EL (cell line): ENCODE results near the gene DLL3.

Experiments used
- DNase-seq: peaks from one replicate; pipeline ENCODE4 v3.0.0-alpha.2; 2016

Gene DLL3

DNA sequence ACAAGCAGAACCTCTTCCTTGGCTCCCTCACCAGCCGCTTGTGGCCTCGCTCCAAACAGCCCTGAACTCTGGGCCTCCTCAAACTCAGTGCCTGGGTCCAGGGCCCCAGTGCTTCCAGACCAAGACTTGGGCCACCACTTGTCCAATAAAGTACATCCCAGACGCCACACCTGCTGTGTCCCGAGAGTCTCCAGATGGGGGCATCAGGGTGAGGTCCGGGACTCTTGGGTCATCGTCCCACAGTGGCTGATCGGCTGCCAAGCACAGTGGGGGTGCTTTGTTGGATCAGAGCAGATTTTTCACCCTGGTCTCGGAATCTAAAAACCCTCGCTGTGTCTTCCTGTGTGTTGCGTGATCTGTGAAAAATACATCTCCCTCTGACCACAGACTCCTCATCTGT lies 9.0 kb upstream of the DLL3 start:
- no peak for DNase-seq

DNA sequence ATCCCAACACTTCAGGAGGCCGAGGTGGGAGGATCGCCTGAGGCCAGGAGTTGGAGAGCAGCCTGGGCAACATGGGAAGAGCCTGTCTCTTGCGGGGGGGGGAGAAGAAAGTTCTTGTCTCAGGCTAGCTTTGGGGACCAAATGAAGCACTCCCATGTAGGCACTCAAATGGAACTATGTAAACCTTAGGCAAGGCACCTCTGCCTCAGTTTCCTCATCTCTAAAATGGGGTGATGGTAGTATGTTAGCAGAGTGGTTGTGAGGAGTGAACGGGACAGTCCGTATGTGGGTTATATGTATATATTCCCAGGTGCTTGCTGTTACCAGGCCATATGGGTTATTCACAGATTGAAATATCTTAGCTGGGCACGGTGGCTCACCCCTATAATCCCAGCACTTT lies 6.5 kb upstream of the DLL3 start:
- no peak for DNase-seq

DNA sequence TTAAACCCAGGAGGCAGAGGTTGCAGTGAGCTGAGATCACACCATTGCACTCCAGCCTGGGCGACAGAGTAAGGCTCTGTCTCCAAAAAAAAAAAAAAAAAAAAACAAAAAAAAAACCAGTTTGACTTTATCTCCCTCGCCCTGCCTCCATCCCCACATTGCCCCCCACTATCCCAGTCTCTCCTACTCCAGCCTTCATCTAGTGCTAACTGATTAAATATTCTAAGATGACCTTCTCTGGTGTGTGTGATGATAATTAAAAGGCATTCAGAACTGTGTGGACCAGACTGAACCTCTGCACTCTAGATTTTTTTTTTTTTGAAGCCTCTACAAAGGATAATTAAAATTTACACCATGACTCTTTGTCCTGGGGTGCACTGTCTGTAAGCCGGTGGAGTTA lies 6.0 kb upstream of the DLL3 start:
- no peak for DNase-seq

DNA sequence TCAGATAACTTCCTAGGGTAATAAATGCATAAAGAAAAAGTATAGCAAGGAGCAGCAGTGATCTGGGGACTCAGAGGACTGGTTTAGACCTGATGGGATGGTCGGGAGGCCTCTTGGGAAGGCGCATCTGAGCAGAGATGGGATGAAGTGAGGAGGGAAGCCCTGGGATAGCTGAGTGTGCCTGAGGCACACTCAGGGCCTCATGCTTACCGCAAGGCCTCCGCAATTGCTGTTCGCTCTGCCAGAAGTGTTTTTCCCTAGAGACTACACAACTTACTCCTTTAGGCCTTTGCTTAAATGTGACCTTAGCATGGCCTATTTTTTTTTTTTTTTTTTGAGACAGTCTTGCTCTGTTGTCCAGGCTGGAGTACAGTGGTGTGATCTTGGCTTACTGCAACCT lies 4.1 kb upstream of the DLL3 start:
- no peak for DNase-seq

DNA sequence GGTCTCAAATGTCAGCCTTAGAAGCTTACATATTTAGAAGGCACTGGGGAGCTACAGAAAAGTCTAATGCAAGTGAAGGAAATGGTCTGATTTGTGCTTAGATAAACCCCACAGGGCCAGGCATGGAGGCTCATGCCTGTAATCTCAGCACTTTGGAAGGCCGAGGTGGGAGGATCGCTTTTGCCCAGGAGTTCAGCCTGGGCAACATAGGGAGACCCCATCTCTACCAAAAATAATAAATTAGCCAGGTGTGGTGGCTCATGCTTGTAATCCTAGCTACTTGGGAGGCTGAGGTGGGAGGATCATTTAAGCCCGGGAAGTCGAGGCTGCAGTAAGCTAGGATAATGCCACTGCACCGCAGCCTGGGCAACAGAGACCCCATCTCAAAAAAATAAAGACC lies 2.7 kb upstream of the DLL3 start:
- no peak for DNase-seq

DNA sequence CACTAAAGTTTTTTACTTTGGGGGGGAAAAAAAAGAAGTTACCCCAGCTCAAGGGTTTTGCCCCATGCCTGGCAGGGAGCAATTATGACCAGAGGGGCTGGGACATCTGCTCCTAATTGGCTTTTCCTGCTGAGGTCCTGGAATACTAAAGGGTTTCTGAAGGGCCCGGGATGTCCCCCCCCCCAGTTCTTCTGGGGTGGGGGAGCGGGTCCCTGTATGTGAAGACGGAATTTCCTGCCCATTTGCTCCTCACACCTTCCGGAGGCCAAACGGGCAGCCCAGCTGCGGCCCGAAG lies 1.1 kb upstream of the DLL3 start:
- no peak for DNase-seq

DNA sequence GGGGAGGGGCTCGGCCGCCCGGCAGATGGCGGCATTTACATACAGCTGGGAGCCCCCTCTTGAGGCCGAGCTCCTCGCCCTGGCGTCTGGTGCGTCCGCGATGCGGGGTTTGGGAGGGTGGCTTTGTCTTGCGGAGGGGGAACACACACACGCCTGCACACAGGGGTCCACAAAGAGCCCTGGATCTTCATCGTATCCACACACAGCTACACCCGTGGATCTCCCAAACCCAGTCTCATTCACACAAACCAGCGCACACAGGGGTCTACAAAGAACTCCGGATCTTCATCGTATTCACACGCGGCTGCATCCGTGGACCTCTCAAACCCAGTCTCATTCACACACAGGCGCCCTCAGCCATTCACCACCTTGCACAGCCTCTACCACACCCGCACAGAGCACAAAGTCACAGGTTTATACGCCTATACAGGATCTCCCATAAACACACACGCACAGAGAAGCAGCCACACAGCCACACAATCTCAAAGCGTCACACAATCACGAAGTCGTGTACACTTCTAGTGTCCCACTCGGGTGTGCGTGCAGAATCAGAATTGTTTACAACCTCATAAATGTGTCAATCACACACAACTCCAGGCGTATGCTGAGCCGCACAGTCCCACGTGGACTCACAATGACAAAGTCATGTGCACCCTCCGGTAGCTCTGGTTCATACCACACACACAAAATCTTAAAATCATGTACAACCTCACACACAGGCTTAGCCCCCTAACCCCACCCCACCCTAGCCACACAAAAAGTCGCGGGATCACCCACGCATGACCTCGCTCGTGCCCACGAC lies 550 bp upstream of the DLL3 start:
- DNase-seq: peak; percentile 36

DNA sequence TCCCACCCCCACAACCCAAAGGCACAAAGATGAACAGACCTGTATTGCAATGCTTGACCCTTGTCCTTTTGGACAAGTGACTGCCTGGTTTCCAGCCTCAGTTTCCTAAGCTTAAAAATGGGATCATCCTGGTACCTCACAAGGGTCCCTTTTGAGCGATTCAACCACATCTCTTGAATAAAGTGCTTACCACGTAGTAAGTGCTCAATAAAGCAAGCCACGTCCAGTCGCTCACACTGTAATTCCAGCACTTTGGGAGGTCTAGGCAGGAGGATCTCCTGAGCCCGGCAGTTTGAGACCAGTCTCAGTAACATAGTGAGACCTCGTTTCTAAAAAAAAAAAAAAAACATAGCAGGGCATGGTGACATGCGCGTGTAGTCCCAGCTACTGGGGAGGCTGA lies 1.2 kb downstream of the DLL3 start:
- DNase-seq: no peak

DNA sequence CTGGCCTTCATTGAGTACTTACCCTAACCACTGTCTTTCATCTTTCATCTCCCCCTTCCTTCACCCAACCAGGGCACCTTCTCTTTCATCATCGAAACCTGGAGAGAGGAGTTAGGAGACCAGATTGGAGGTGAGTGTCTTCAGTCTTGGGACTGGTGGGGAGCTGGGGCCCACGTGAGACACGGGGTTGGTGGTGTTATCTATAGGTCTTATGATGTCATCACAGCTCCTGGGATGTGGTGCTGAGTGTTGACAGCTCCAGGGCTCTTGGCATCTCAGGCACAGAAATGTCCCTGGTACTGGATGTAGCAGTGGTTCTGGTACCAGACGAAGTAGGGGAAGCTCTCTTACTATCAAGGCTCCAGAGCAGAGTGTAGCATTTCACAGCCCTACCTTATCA lies 1.8 kb downstream of the DLL3 start:
- no peak for DNase-seq

DNA sequence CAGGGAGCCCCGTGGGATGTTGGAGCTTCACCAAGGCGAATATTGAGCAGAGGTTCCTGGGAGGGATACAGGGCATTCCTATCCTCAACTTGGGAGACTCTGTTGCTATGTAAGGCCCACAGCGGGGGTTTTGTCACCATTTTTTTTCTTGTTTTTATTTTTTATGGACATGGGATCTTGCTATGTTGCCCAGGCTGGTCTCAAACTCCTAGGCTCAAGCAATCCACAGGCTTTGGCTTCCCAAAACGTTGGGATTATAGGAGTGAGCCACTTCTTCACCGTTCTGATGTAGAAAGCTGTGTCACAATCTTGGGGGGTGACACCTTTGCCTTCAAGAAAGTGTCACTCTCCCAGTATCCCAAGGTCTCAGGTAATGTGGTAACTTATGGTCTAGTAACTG lies 2.6 kb downstream of the DLL3 start:
- DNase-seq: no peak

DNA sequence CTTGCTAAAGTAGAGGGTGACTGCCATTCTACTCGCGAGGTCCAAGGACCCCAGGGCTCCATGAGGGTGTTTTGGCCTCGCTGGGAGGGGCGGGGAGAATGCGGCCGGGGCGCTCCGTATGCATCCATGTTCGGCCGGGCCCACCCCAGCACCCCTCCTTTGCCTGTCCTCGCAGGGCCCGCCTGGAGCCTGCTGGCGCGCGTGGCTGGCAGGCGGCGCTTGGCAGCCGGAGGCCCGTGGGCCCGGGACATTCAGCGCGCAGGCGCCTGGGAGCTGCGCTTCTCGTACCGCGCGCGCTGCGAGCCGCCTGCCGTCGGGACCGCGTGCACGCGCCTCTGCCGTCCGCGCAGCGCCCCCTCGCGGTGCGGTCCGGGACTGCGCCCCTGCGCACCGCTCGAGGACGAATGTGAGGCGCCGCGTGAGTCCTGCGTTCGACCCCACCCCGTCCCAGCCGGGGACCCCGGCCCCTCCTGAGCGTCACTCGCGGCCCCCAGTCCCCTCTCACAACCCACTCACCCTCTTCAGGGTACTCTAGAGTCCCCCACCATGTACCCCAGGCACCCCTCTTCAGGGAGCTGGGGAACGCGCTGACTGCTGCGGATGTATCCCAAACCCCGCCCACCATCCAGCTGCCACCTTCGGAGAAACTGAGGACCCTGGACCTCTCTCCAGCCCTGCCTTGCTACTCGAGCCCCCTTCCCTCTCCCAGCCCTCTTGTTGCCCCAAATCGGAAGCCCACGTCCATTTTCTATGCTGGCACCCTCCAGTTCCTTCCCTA lies 4.1 kb downstream of the DLL3 start:
- DNase-seq: peak; percentile 64

DNA sequence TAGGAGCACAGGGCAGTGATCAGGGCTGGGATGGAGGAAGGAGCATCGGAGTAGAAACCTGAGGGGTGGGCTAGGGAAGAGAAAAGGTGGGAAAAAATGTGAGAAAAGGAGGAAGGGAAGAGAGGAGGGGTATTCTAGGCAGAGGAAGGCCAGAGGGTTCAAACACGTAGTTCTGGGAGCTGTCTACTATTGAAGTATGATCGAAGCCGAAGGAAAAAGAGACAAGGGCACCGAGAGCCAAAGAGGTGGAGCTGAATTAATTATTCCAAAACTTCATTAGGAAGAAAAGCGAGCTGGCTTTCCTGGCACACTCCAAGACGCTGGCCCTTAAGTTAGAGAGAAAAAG lies 7.8 kb downstream of the DLL3 start:
- DNase-seq: no peak

DNA sequence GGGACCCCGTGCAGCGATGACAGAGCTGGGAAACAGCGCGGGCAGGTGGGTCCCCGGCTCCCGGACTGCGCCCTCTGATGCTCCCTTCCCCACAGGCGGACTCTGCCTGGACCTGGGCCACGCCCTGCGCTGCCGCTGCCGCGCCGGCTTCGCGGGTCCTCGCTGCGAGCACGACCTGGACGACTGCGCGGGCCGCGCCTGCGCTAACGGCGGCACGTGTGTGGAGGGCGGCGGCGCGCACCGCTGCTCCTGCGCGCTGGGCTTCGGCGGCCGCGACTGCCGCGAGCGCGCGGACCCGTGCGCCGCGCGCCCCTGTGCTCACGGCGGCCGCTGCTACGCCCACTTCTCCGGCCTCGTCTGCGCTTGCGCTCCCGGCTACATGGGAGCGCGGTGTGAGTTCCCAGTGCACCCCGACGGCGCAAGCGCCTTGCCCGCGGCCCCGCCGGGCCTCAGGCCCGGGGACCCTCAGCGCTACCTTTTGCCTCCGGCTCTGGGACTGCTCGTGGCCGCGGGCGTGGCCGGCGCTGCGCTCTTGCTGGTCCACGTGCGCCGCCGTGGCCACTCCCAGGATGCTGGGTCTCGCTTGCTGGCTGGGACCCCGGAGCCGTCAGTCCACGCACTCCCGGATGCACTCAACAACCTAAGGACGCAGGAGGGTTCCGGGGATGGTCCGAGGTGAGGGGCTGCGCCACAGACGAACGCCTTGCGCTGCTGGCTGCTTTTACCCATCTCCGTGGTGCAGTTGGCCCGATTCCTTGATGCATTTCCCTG lies 8.4 kb downstream of the DLL3 start:
- DNase-seq: peak; percentile 74

DNA sequence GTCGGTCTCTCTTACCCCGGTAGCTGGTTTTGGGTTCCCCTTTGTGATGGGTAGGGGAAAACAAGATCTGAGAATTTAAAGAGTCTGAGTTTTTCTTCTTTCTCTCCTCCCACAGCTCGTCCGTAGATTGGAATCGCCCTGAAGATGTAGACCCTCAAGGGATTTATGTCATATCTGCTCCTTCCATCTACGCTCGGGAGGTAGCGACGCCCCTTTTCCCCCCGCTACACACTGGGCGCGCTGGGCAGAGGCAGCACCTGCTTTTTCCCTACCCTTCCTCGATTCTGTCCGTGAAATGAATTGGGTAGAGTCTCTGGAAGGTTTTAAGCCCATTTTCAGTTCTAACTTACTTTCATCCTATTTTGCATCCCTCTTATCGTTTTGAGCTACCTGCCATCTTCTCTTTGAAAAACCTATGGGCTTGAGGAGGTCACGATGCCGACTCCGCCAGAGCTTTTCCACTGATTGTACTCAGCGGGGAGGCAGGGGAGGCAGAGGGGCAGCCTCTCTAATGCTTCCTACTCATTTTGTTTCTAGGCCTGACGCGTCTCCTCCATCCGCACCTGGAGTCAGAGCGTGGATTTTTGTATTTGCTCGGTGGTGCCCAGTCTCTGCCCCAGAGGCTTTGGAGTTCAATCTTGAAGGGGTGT lies 9.1 kb downstream of the DLL3 start:
- no peak for DNase-seq

DNA sequence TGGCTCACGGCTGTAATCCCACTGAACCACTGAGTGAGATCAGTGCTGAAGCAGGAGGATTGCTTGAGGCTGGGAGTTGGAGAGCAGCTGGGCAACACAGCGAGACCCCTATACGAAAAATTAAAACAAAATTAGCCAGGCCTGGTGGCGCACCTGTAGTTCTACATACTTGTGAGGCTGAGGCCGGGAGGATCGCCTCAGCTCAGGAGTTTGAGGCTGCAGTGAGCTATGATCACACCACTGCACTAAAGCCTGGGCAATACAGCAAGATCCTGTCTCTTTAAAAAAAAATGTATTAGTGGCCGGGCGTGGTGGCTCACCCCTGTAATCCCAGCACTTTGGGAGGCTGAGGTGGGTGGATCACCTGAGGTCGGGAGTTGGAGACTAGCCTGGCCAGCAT lies 9.9 kb downstream of the DLL3 start:
- no peak for DNase-seq

DNA sequence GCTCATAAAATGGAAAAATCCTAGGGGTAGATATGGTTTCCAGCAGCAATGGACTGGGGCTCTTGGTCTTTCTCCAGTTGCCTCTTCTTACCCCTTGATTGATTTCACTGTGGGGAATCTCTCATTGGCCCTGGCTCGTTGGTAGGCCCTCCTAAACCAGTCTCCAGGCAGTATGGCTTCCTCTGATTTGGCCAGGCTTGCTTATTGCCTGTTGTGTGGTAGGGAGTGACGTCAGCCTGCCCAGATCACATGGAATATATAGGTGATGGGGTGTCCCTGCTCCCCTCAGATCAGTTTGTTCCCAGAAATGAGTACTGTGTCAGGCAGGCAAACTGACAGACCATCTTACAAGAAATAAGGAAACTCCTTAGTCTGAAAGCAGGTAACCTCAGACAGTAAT lies 10.5 kb downstream of the DLL3 start:
- no peak for DNase-seq

DNA sequence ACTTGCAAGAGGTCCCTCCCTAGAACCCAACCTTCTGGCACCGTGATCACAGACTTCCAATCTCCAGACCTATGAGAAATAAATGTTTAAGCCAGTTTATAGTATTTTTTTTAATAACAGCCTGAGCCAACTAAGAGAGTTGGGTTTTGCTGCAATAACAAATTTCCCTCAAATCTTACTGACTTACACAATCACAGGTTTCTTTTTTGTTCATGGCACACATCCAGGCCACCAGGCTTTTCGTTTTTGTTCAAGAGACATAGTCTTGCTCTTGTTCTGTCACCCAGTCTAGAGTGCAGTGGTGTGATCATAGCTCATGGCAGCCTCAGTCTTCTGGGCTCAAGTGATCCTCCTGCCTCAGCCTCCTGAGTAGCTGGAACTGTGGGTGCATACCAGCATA lies 14.2 kb downstream of the DLL3 start:
- no peak for DNase-seq

DNA sequence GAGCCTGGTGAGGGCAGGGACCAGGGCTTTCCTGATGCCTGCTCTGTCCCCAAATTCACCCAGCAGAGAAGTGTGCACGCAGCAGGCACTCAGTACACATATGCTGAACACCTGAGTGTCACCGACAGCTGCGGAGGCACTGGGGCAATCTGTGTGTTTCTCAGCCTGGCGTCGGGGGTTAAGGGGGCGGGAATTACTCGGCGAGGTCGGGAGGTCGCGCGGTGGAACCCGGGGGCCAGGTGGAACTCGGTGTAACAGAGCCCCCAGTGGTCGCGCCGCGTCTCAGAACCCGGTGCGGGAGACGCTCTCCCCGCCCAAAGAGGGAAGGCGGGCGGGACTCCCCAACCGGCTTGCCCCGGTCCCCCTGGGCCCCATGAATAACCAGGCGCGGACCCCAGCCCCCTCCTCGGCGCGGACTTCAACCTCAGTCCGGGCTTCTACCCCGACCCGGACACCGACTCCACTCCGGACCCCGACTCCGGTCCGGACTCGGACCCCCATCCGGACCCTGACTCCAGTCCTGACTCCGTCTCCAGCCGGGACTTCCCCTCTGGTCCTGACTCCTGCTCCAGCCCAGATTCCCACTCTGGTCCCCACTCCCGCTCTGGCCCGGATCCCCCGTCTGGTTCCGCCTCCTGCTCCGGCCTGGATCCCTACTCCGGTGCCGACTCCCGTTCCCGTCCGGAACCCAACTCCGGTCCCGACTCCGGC lies 16.2 kb downstream of the DLL3 start, which contains the start of gene SELENOV:
Gene SELENOV (plus strand): TSS at position 300 of the 711 bp plus-strand sequence. CDS start 74 bp downstream, at position 374.
- DNase-seq: no peak

DNA sequence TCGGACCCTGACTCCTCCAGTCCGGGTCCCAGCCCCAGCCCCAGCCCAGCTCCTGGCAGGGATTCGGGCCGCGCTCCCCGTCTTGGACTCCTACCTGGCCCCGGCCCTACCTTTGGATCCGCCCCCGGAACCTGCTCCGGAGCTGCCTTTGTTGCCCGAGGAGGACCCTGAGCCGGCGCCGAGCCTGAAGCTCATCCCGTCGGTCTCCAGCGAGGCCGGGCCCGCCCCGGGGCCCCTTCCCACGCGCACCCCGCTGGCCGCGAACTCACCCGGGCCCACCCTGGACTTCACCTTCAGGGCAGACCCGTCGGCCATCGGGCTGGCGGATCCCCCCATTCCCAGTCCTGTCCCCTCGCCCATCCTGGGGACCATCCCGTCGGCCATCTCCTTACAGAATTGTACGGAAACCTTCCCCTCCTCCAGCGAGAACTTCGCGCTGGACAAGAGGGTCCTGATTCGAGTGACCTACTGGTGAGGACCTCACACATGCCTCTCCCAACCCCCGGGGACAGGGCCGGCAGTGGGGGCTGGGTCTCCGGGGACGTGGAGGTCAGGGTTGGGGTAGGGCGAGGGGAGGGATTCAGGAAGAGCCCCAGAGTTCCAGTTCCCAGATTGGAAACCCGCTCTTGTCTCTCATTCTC lies 16.9 kb downstream of the DLL3 start:
- no peak for DNase-seq

DNA sequence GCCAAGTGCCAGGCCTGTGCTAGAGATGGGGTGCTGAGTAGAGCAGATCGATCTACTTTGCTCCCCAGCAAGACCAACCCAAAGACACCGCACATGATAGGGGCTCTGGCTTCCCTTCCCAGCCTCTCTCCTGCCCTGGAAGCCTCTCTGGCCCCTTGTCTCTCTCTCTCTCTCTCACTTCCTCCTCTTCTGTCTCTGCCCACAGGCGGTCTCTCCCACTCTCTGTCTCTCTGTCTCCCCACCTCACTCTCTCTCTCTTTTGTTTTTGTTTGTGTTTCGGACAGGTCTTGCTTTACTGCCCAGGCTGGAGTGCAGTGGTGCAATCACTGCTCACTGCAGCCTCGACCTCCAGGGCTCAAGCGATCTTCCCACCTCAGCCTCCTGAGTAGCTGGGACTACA lies 17.5 kb downstream of the DLL3 start:
- DNase-seq: no peak

DNA sequence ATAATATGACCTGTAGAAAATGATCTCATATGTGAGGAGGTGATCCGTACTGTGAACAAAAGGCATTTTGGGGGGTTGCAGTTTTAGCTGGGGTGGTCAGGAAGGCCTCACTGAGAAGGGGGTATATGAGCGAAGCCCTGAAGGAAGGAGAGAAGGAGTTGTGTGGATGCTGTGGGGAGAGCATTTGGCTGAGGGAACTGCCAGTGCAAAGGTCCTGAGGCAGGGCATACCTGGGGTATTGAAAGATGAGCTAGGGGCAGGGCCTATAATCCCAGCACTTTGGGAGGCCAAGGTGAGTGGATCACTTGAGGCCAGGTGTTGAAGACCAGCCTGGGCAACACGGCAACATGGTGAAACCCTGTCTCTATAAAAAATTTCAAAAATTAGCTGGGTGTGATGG lies 18.7 kb downstream of the DLL3 start:
- DNase-seq: no peak

DNA sequence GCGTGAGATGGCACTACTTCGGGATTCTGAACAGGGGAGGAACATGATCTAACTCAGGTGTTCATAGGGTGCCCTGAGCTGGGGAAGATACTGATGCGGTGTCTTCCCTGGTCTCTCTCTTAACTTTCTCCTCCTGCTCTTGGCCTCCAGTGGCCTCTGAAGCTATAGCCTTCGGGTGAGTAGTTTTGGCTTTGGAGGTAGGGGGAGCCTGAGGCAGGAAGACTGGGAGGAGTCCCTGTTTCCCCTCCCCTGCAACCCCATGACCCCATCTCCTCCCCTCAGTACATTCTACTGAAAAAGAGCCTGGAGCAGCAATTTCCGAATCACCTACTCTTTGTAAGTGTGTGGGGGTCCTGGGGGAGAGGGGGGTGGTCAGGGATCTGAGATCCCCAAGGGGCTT lies 19.7 kb downstream of the DLL3 start:
- DNase-seq: no peak
